ENCODE results near the gene REPS1.

DNA sequence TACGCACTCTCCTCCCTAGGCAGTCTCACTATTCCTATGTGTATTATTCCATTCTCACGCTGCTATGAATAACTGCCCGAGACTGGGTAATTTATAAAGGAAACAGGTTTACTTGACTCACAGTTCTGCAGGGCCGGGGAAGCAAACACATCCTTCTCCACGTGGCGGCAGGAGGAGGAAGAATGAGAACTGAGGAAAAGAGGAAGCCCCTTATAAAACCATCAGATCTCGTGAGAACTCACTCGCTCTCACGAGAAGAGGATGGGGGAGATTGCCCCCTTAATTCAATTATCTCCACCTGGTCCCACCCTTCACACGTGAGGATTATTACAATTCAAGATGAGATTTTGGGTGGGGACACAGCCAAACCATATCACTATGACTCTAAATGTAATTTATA is 130.3 kb downstream of the REPS1 start:
- TF ChIP-seq, protein P1, sequence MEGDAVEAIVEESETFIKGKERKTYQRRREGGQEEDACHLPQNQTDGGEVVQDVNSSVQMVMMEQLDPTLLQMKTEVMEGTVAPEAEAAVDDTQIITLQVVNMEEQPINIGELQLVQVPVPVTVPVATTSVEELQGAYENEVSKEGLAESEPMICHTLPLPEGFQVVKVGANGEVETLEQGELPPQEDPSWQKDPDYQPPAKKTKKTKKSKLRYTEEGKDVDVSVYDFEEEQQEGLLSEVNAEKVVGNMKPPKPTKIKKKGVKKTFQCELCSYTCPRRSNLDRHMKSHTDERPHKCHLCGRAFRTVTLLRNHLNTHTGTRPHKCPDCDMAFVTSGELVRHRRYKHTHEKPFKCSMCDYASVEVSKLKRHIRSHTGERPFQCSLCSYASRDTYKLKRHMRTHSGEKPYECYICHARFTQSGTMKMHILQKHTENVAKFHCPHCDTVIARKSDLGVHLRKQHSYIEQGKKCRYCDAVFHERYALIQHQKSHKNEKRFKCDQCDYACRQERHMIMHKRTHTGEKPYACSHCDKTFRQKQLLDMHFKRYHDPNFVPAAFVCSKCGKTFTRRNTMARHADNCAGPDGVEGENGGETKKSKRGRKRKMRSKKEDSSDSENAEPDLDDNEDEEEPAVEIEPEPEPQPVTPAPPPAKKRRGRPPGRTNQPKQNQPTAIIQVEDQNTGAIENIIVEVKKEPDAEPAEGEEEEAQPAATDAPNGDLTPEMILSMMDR (conservative IDR thresholded peaks at IDR 0.05; ENCODE audit: low read depth, low read length) = no peak
- TF ChIP-seq EZH2 (IDR thresholded peaks at IDR 0.05; ENCODE audit: borderline replicate concordance, low read depth, low read length, poor library complexity, severe bottlenecking) = no peak
